ENCODE measurements around the gene POMGNT1.

The POMGNT1 gene

GRCh38 chr1:46191033-46191701 is 7.1 kb downstream of the POMGNT1 start (continued):
- TF ChIP-seq, protein P1, sequence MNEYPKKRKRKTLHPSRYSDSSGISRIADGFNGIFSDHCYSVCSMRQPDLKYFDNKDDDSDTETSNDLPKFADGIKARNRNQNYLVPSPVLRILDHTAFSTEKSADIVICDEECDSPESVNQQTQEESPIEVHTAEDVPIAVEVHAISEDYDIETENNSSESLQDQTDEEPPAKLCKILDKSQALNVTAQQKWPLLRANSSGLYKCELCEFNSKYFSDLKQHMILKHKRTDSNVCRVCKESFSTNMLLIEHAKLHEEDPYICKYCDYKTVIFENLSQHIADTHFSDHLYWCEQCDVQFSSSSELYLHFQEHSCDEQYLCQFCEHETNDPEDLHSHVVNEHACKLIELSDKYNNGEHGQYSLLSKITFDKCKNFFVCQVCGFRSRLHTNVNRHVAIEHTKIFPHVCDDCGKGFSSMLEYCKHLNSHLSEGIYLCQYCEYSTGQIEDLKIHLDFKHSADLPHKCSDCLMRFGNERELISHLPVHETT (tag by site-specific recombination; IDR thresholded peaks at IDR 0.05) = no peak

DNA sequence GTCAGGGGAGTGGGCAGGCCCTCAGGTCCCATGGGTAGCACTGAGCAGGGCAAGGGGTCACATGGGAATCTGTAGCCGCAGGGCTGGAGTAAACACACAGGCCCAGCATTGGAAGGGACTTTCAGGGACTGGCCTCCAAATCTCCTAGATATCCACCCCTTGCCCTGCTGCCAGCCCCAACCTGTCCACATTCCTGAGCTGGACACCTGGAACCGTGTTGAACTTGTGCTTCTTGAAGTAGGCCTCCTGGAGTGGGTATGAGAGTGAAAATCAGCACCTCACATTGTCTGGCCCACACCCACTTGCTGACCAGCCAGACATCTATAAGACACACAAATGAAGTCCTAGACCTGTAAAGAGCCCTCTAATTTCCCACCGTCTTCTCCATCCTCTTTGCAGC is 7.7 kb downstream of the POMGNT1 start:
- ChIA-PET POLR2A (interaction anchor here (0.6 kb wide), 1 partner anchor 685 kb away, joined by 3 read pairs; no protein-coding TSS in a partner anchor), CTCF (interaction anchor here (0.5 to 3.1 kb wide), 3 partner anchors 16 to 620 kb away, joined by 3 to 9 read pairs (median 3); no protein-coding TSS in a partner anchor)
- Histone ChIP-seq H3K9me3 (ENCODE audit: control insufficient read depth, insufficient read depth, low read depth, low read length) (no peaks in the 10 kb centered on the region), H3K4me3 (ENCODE audit: low read depth, low read length) (no peak overlapping the region), H3K4me1 (ENCODE audit: control insufficient read depth, insufficient read depth, low read length) (no peaks in the 10 kb centered on the region), H3K27ac (ENCODE audit: extremely low read depth, low read depth, low read length) (no peak overlapping the region), H3K36me3 (ENCODE audit: control insufficient read depth in 2 of 2, insufficient read depth in 1 of 2, low read length in 2 of 2) (peaks cover 0 to 86% of the 10 kb centered on the region in 2 experiments; a peak in 1 of 3 replicates)
- TF ChIP-seq ZNF221 (tag by site-specific recombination; IDR thresholded peaks at IDR 0.05; ENCODE audit: borderline replicate concordance) = no peak
- no peak for TF ChIP-seq PRDM10 (tag by site-specific recombination; IDR thresholded peaks at IDR 0.05)
- no peak for TF ChIP-seq ZNF558 (tag by site-specific recombination; IDR thresholded peaks at IDR 0.05)
- TF ChIP-seq ZNF600 (tag by site-specific recombination; IDR thresholded peaks at IDR 0.05) = no peak
- TF ChIP-seq SCRT1 (tag by site-specific recombination; IDR thresholded peaks at IDR 0.05; ENCODE audit: borderline replicate concordance) = no peak
- no peak for TF ChIP-seq ZNF354C (tag by site-specific recombination; IDR thresholded peaks at IDR 0.05; ENCODE audit: borderline replicate concordance, low read depth)
- no peak for TF ChIP-seq ZNF394 (tag by site-specific recombination; IDR thresholded peaks at IDR 0.05; ENCODE audit: borderline replicate concordance)
- no peak for TF ChIP-seq ZNF560 (tag by site-specific recombination; IDR thresholded peaks at IDR 0.05; ENCODE audit: borderline replicate concordance)

- CTCF ChIA-PET = interaction anchor here (1.5 to 3.1 kb wide), 2 partner anchors 35 to 37 kb away, joined by 3 to 9 read pairs; no protein-coding TSS in a partner anchor
- TF ChIP-seq ZNF843 (tag by site-specific recombination; IDR thresholded peaks at IDR 0.05) (no peak), KLF16 (tag by site-specific recombination; IDR thresholded peaks at IDR 0.05) (no peak), ZFP69B (tag by site-specific recombination; IDR thresholded peaks at IDR 0.05) (peak; percentile 69; the same call in 1 of the 2 replicates), GLIS2 (tag by site-specific recombination; IDR thresholded peaks at IDR 0.05) (no peak), ZNF449 (tag by site-specific recombination; IDR thresholded peaks at IDR 0.05) (peak; percentile 74; the same call in 1 of the 2 replicates), ZBTB49 (tag by site-specific recombination; IDR thresholded peaks at IDR 0.05; ENCODE audit: low read depth) (no peak), ZNF692 (tag by site-specific recombination; IDR thresholded peaks at IDR 0.05) (peak; percentile 90)
- POLR2A ChIA-PET = interaction anchor here (0.6 to 1.1 kb wide), 2 partner anchors 10 to 1443 kb away, joined by 3 to 9 read pairs; partner anchors contain the start of gene POMGNT1
- no peak overlapping the region for H3K4me3 ChIP-seq (ENCODE audit: low read depth, low read length)
- H3K4me1 ChIP-seq (ENCODE audit: control insufficient read depth, insufficient read depth, low read length) = no peaks in the 10 kb centered on the region
- no peaks in the 10 kb centered on the region for H3K9me3 ChIP-seq (ENCODE audit: control insufficient read depth, insufficient read depth, low read depth, low read length)
- H3K36me3 ChIP-seq (ENCODE audit: control insufficient read depth in 2 of 2, insufficient read depth in 1 of 2, low read length in 2 of 2) = peaks cover 0 to 65% of the 10 kb centered on the region in 2 experiments; a peak in 1 of 3 replicates
- H3K27ac ChIP-seq (ENCODE audit: extremely low read depth, low read depth, low read length) = no peak overlapping the region
Measured at GRCh38 chr1:46188295-46189030, 9.8 kb downstream of the POMGNT1 start.
